Measurements from ENCODE around the gene WLS. TPM values are rescaled to one million over a fixed set of nuclear protein-coding genes. Genes with fewer than 3 reads are reported as not detected.

Gene WLS
- total RNA-seq, 4 donors from 2014 or later, result 37.8 to 56.3 (median 48.7) TPM

DNA sequence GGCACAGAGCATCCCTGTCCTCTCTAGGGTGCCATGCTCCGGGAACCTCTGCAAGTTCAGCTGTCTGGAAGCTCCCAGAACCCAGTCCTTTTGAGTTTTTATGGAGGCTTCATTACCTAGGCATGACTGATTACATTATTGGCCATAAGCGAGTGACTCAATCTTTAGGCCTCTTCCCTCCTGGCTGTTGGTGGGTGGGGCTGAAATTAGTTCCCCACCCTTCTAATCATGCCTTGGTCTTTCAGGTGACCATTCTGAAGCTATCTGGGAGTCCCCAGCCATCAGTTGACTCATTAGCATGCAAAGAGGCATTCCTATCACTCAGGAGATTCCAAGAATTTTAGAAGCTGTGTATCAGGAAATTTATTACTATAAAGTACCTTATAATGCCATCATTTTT lies 46.6 kb downstream of the WLS start:
- intact Hi-C loops (cut with DNase I; ENCODE audit: low total_unique reads), result no loop called here
- no peak for DNase-seq (ENCODE audit: low spot score in 2 of 2)
- WGBS, 2 donors, result 69 to 72% methylated on average over 2 of the region's 2 CpGs
- H3K4me3 ChIP-seq (ENCODE audit: low read depth, poor library complexity, severe bottlenecking), result no peak overlapping the region
- TF ChIP-seq, protein P1, sequence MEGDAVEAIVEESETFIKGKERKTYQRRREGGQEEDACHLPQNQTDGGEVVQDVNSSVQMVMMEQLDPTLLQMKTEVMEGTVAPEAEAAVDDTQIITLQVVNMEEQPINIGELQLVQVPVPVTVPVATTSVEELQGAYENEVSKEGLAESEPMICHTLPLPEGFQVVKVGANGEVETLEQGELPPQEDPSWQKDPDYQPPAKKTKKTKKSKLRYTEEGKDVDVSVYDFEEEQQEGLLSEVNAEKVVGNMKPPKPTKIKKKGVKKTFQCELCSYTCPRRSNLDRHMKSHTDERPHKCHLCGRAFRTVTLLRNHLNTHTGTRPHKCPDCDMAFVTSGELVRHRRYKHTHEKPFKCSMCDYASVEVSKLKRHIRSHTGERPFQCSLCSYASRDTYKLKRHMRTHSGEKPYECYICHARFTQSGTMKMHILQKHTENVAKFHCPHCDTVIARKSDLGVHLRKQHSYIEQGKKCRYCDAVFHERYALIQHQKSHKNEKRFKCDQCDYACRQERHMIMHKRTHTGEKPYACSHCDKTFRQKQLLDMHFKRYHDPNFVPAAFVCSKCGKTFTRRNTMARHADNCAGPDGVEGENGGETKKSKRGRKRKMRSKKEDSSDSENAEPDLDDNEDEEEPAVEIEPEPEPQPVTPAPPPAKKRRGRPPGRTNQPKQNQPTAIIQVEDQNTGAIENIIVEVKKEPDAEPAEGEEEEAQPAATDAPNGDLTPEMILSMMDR (IDR thresholded peaks at IDR 0.05), result no peak
- no peak for TF ChIP-seq POLR2A (IDR thresholded peaks at IDR 0.05)

DNA sequence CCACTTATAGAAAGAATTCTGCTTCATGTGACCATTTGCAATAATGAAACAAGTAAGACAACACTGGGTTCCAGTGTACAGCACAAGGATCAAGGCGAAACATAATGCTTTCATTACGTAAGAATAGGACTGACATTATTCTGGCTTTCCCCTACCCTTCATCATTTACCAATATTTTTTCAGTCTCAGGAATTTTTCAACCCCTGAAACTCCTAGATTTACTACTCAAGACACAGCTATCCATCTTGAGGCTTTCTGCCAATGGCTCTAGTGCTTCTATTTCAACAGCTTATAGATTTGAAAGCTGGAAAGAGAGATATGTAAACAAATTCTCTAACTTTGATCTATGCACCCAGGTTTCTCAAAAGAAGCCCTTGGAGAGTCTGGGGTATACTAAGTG lies 48.4 kb downstream of the WLS start:
- DNase-seq (ENCODE audit: low spot score in 2 of 2), result no peak
- intact Hi-C loops (cut with DNase I; ENCODE audit: low total_unique reads), result no loop called here
- 95% methylated on average over 2 of the region's 2 CpGs for WGBS, 2 donors
- no peak overlapping the region for H3K4me3 ChIP-seq (ENCODE audit: low read depth, poor library complexity, severe bottlenecking)
- TF ChIP-seq, protein P1 (IDR thresholded peaks at IDR 0.05), result no peak
- TF ChIP-seq POLR2A (IDR thresholded peaks at IDR 0.05), result no peak

DNA sequence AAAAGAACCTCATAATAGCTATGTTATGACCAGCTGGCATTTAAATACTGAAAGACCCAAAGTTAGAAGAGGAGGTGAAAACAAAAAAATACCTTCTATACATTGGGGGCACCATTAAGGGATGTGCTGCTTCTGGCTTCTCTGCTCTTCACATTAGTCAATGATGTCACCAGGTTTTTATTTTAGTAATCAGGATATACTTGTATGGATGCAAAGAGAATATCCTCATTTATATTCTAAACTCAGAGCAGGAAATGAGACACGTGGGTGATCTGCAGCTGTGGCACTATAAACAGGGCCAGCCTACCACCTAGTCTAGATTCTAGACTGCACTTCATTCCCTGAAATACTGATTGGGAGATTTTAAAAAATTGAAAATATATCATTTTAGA lies 51.2 kb downstream of the WLS start:
- no peak overlapping the region for H3K4me3 ChIP-seq (ENCODE audit: low read depth, poor library complexity, severe bottlenecking)
- intact Hi-C loops (cut with DNase I; ENCODE audit: low total_unique reads), result no loop called here
- TF ChIP-seq, protein P1 (IDR thresholded peaks at IDR 0.05), result no peak
- TF ChIP-seq POLR2A (IDR thresholded peaks at IDR 0.05), result no peak
- no peak for DNase-seq (ENCODE audit: low spot score in 2 of 2)
- WGBS, 2 donors, result 38 to 70% methylated on average over 1 of the region's 1 CpG

DNA sequence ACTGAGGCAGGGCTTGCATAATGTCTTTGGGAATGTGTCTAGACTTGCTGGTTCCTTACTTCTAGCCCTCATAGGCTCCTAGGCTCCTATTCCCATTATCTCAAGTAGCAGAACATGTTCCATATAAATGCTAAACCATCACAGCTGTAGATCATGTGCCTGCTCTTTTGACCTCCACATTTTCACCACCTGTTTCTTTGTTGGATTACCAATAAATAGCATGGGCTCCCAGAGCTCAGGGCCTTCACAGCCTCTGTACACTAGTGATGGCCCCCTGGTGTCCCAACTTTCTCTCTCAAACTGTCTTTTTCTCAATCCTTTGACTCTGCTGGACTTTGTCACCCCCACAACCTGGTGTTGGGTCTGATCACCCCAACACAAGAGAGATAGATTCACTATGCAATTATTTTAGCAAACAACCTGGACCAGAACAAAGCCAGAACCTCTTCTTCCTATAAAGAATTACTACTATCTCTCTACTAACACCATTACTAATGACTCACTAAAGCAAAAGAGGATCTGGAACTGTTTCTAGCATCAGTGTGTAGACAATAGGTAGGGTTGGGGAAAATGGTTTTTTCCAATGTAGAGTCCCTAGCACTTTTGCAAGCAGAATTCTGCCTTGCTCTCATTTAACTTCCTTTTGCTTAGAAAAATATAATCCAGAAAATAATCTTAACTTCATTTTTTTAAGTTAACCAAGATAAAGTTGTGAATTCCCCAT lies 51.7 kb downstream of the WLS start:
- intact Hi-C loops (cut with DNase I; ENCODE audit: low total_unique reads), result no loop called here
- TF ChIP-seq POLR2A (IDR thresholded peaks at IDR 0.05), result no peak
- TF ChIP-seq, protein P1 (IDR thresholded peaks at IDR 0.05), result no peak
- DNase-seq (ENCODE audit: low spot score in 2 of 2), result no peak
- no peak overlapping the region for H3K4me3 ChIP-seq (ENCODE audit: low read depth, poor library complexity, severe bottlenecking)

DNA sequence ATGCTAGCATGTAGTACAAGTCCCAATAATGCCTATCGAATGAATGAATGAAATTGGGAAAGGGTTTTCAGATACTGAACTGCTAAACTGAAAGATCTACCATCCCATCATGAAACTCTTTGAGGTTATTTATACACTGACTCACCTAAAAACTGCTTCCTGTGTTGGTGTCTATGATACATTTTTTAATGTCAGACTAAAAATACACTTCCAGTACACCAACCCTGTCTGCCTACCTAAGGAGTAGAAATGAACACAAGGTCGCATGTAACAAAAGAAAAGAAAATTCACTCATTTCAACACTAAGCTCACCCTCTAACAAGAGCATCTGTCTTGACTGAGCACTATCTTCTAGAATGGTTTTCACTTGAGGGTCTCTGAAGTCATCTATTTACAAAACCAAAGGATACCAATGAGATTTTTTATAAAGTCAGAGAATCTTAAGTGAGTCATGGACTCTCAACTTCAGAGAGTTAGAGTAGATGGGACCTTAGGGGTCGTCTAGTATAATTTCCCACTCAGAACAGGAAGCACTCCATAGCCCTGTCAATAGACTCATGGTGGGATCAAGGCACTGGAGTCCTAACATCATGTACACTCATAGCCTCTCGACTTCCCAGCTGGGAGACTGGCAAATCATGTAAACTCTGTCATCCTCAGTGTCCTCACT lies 53.4 kb downstream of the WLS start:
- H3K4me3 ChIP-seq (ENCODE audit: low read depth, poor library complexity, severe bottlenecking), result no peak overlapping the region
- WGBS, 2 donors, result 80 to 82% methylated on average over 4 of the region's 4 CpGs
- intact Hi-C loops (cut with DNase I; ENCODE audit: low total_unique reads), result loop anchor here (5.0 kb wide), 1 partner anchor 1393 kb away; no protein-coding TSS in a partner anchor
- TF ChIP-seq, protein P1 (IDR thresholded peaks at IDR 0.05), result no peak
- no peak for TF ChIP-seq POLR2A (IDR thresholded peaks at IDR 0.05)
- no peak for DNase-seq (ENCODE audit: low spot score in 2 of 2)

Measured in lower leg skin (tissue), 4 donors.